ENCODE measurements around the gene TNFAIP3.

TNFAIP3 gene

DNA sequence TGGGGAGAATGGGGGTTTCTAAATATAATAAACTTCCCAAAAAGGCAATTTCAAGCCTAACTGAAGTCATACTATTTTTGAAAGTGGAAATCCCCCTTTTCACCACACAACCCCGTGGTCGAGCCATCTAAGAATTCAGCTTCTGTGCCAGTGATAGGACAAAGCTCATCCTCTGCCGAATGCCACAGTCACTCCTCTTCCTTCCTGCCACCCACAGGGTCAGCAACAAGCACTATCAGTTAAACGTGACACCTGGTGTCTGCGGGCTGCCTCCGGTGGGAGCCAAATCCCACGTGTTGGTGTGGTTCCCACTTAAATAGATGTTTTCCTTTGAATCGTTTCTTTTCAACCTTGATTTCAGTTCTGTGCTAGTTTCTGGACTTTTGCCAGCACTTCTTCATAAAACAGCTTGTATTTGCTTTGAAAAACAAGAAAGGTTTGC lies 60.7 kb downstream of the TNFAIP3 start:
- DNase-seq: no peak

DNA sequence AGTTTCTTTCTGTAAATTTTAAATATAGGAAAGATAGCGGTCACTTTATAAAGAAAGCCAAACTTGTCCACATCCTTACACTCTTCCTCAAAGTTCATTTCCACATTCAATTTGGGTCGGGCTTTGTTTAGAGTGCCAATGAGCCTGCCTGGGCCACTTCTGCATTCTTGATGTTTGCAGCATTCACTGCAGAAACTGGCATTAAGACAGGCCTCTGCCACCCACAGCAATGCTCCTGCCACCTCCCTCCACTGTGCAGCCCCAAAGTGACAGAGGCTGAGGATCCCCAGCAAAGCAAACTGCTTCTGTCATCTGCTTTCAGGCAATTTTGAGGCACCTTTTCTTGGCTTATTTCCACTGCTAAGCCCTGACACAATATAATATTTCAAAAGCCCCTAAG lies 61.2 kb downstream of the TNFAIP3 start:
- DNase-seq: no peak

DNA sequence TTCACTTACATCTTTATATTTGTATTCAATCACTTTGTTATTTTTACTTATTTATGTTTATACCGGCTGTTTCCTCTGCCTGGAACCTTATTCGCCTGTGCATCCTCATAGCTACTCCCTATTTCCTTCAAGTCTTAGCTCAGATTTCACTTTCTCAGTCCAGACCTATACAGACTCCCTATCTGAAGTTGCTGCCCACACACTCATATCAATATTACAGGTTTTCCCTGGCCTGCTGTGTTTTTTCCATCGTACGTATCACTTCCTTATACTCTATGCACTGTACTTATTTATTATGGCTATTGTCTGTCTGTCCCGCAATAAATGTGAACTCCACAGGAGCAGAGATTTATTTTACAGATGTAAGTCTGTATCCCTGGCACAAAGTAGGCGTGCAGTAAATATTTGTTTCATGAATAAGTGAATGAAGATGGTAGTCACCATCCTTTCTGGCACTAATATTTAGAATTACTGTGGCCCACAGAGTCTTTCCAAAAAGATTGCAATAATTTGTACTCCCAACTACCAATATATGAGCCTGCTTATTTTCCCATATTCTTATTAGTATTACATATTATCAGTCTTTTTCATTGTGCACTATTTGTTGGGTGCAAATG lies 64.9 kb downstream of the TNFAIP3 start:
- no peak for DNase-seq
